ENCODE measurements around the gene AHRR. TPM values are rescaled to one million over a fixed set of nuclear protein-coding genes. Genes with fewer than 3 reads are reported as not detected.
"Not testable (repeated sequence)": the region's sequence is repeated elsewhere in the genome, so short reads cannot be mapped to it uniquely, and the experiment has no call there.

AHRR gene
- total RNA-seq, 1 donor from 2014 or later = 0.53 TPM

GRCh38 chr5:296954-297353, 24.6 kb upstream of the AHRR start:
- not testable (repeated sequence) for H3K4me3 ChIP-seq (ENCODE audit: low read depth, low read length); H3K36me3 ChIP-seq (ENCODE audit: control insufficient read depth, insufficient read depth, low read length); FAIRE-seq; DNase-seq (ENCODE audit: low read depth); H3K27me3 ChIP-seq (ENCODE audit: control insufficient read depth, insufficient read depth, low read length)

GRCh38 chr5:297448-297847, 24.1 kb upstream of the AHRR start:
- FAIRE-seq; H3K27me3 ChIP-seq (ENCODE audit: control insufficient read depth, insufficient read depth, low read length); DNase-seq (ENCODE audit: low read depth); H3K4me3 ChIP-seq (ENCODE audit: low read depth, low read length); H3K36me3 ChIP-seq (ENCODE audit: control insufficient read depth, insufficient read depth, low read length): not testable (repeated sequence)

- not testable (repeated sequence) for H3K4me3 ChIP-seq (ENCODE audit: low read depth, low read length); FAIRE-seq; DNase-seq (ENCODE audit: low read depth); H3K36me3 ChIP-seq (ENCODE audit: control insufficient read depth, insufficient read depth, low read length); H3K27me3 ChIP-seq (ENCODE audit: control insufficient read depth, insufficient read depth, low read length)
Measured at GRCh38 chr5:297991-298736, 23.4 kb upstream of the AHRR start.

GRCh38 chr5:298737-299125, 22.8 kb upstream of the AHRR start:
- FAIRE-seq (no peak), DNase-seq (ENCODE audit: low read depth) (no peak)
- Histone ChIP-seq H3K36me3 (ENCODE audit: control insufficient read depth, insufficient read depth, low read length) (peaks cover 2% of the 10 kb centered on the region), H3K27me3 (ENCODE audit: control insufficient read depth, insufficient read depth, low read length) (no peaks in the 10 kb centered on the region), H3K4me3 (ENCODE audit: low read depth, low read length) (no peak overlapping the region)
- TF ChIP-seq CTCF (IDR thresholded peaks at IDR 0.05; ENCODE audit: insufficient read depth, low read length, severe bottlenecking) = no peak

- DNase-seq (ENCODE audit: low read depth); H3K27me3 ChIP-seq (ENCODE audit: control insufficient read depth, insufficient read depth, low read length); H3K4me3 ChIP-seq (ENCODE audit: low read depth, low read length); H3K36me3 ChIP-seq (ENCODE audit: control insufficient read depth, insufficient read depth, low read length): not testable (repeated sequence)
- FAIRE-seq = peak; percentile 89
Measured at GRCh38 chr5:299921-300320, 21.6 kb upstream of the AHRR start.

GRCh38 chr5:300691-301435, 20.7 kb upstream of the AHRR start:
- FAIRE-seq; H3K36me3 ChIP-seq (ENCODE audit: control insufficient read depth, insufficient read depth, low read length); H3K4me3 ChIP-seq (ENCODE audit: low read depth, low read length); H3K27me3 ChIP-seq (ENCODE audit: control insufficient read depth, insufficient read depth, low read length); DNase-seq (ENCODE audit: low read depth): not testable (repeated sequence)

- not testable (repeated sequence) for H3K4me3 ChIP-seq (ENCODE audit: low read depth, low read length); FAIRE-seq; H3K27me3 ChIP-seq (ENCODE audit: control insufficient read depth, insufficient read depth, low read length); DNase-seq (ENCODE audit: low read depth); H3K36me3 ChIP-seq (ENCODE audit: control insufficient read depth, insufficient read depth, low read length)
Measured at GRCh38 chr5:302416-302815, 19.1 kb upstream of the AHRR start.

- no peak for TF ChIP-seq CTCF (IDR thresholded peaks at IDR 0.05; ENCODE audit: insufficient read depth, low read length, severe bottlenecking)
- H3K36me3 ChIP-seq (ENCODE audit: control insufficient read depth, insufficient read depth, low read length) = peaks cover 11% of the 10 kb centered on the region
- no peak overlapping the region for H3K4me3 ChIP-seq (ENCODE audit: low read depth, low read length)
- DNase-seq (ENCODE audit: low read depth) = no peak
- H3K27me3 ChIP-seq (ENCODE audit: control insufficient read depth, insufficient read depth, low read length) = no peaks in the 10 kb centered on the region
- no peak for FAIRE-seq
Measured at GRCh38 chr5:302966-303365, 18.5 kb upstream of the AHRR start.

GRCh38 chr5:303741-304140, 17.8 kb upstream of the AHRR start:
- H3K4me3 ChIP-seq (ENCODE audit: low read depth, low read length); DNase-seq (ENCODE audit: low read depth); H3K27me3 ChIP-seq (ENCODE audit: control insufficient read depth, insufficient read depth, low read length): not testable (repeated sequence)
- peaks cover 11% of the 10 kb centered on the region for H3K36me3 ChIP-seq (ENCODE audit: control insufficient read depth, insufficient read depth, low read length)
- FAIRE-seq = peak; percentile 96
